HepG2 (cell line): Measurements from ENCODE around the gene ZMYND8. TPM values are rescaled to one million over a fixed set of nuclear protein-coding genes. Genes with fewer than 3 reads are reported as not detected.
A peak's percentile ranks its signal among the peaks of the same experiment; 100 is the strongest.

ENCODE experiments used
- ARNTL ChIP-seq: sonication (generic); formaldehyde crosslinking; IDR thresholded peaks from 2 replicates; pipeline ENCODE4 v1.4.0; 2020; ENCODE audit warnings: mild to moderate bottlenecking, missing genetic modification reagents
- CBX1 ChIP-seq: IDR thresholded peaks from one replicate; pipeline ENCODE4 v1.6.1; 2016; ENCODE audit warnings: antibody characterized with exemption, low read depth
- ELF4 ChIP-seq: sonication (generic); formaldehyde crosslinking; IDR thresholded peaks from 2 replicates; pipeline ENCODE4 v1.5.0; 2020; ENCODE audit warnings: missing genetic modification reagents, mild to moderate bottlenecking, moderate library complexity, borderline replicate concordance
- ETV5 ChIP-seq: IDR thresholded peaks from 2 replicates; pipeline ENCODE4 v1.6.1; 2018; ENCODE audit warnings: missing biosample characterization, missing genetic modification reagents, inconsistent platforms, borderline replicate concordance
- FIP1L1 ChIP-seq: fragments of 200-400 bp; formaldehyde crosslinking; IDR thresholded peaks from 2 replicates; pipeline ENCODE4 v1.6.1; 2018; ENCODE audit warnings: low read depth, mild to moderate bottlenecking, low read length, moderate library complexity, borderline replicate concordance; ENCODE audit not compliant: insufficient read depth
- FOXA1 ChIP-seq, 2 experiments: fragments of 450-650 bp in 1 of 2; sonication (generic) in 1 of 2; formaldehyde crosslinking in 1 of 2; IDR thresholded peaks; 2 replicates each; pipeline versions ENCODE4 v1.4.0 to v1.6.1; 2016 to 2020; ENCODE audit warnings: missing genetic modification reagents in 1 of 2
- GATA4 ChIP-seq: sonication (generic); IDR thresholded peaks from 2 replicates; pipeline ENCODE4 v1.6.1; 2016; ENCODE audit warnings: antibody characterized with exemption, low read depth, borderline replicate concordance
- KDM1A ChIP-seq: IDR thresholded peaks from 2 replicates; pipeline ENCODE4 v1.6.1; 2016; ENCODE audit warnings: missing compliant biosample characterization
- MAFK ChIP-seq, 2 experiments: IDR thresholded peaks in 1 of 2; conservative IDR thresholded peaks in 1 of 2; 2 replicates each; pipeline ENCODE4 v1.6.1; 2011; ENCODE audit warnings: improper control_type of control experiment in 2 of 2, low read length in 2 of 2
- MBD4 ChIP-seq: IDR thresholded peaks from 2 replicates; pipeline ENCODE4 v1.6.1; 2012; ENCODE audit warnings: low read length, inconsistent platforms, borderline replicate concordance
- PITX1 ChIP-seq: sonication (generic); formaldehyde crosslinking; IDR thresholded peaks from 2 replicates; pipeline ENCODE4 v1.5.1; 2020; ENCODE audit warnings: mild to moderate bottlenecking, missing genetic modification reagents
- SMAD3 ChIP-seq: sonication (generic); formaldehyde crosslinking; IDR thresholded peaks from 2 replicates; pipeline ENCODE4 v1.4.0; 2020; ENCODE audit warnings: missing genetic modification reagents
- TERF1 ChIP-seq: sonication (generic); formaldehyde crosslinking; IDR thresholded peaks from 2 replicates; pipeline ENCODE4 v1.8.0; 2022; ENCODE audit warnings: mild to moderate bottlenecking, missing genetic modification reagents, moderate library complexity
- XBP1 ChIP-seq: sonication (generic); formaldehyde crosslinking; IDR thresholded peaks from 2 replicates; pipeline ENCODE4 v1.5.0; 2020; ENCODE audit warnings: missing genetic modification reagents
- ZBTB7B ChIP-seq: sonication (generic); formaldehyde crosslinking; IDR thresholded peaks from 2 replicates; pipeline ENCODE4 v1.4.0; 2020; ENCODE audit warnings: missing genetic modification reagents
- ZNF253 ChIP-seq: sonication (generic); formaldehyde crosslinking; IDR thresholded peaks from 2 replicates; pipeline ENCODE4 v1.8.0; 2022; ENCODE audit warnings: mild to moderate bottlenecking, missing genetic modification reagents, borderline replicate concordance
- ZNF468 ChIP-seq: sonication (generic); formaldehyde crosslinking; IDR thresholded peaks from 2 replicates; pipeline ENCODE4 v1.8.0; 2022; ENCODE audit warnings: mild to moderate bottlenecking, moderate library complexity, missing genetic modification reagents
- ZNF501 ChIP-seq: sonication (generic); formaldehyde crosslinking; IDR thresholded peaks from 2 replicates; pipeline ENCODE4 v1.5.1; 2020; ENCODE audit warnings: mild to moderate bottlenecking, moderate library complexity, missing genetic modification reagents
- ZNF546 ChIP-seq: sonication (generic); formaldehyde crosslinking; conservative IDR thresholded peaks from 2 replicates; pipeline ENCODE4 v1.8.1; 2023; ENCODE audit warnings: mild to moderate bottlenecking, missing genetic modification reagents
- ZNF562 ChIP-seq: sonication (generic); formaldehyde crosslinking; IDR thresholded peaks from 2 replicates; pipeline ENCODE4 v1.8.0; 2022; ENCODE audit warnings: missing genetic modification reagents, borderline replicate concordance
- ZNF607 ChIP-seq: sonication (generic); formaldehyde crosslinking; IDR thresholded peaks from 2 replicates; pipeline ENCODE4 v1.5.1; 2020; ENCODE audit warnings: missing genetic modification reagents, mild to moderate bottlenecking, borderline replicate concordance
- ZNF775 ChIP-seq: sonication (generic); formaldehyde crosslinking; IDR thresholded peaks from 2 replicates; pipeline ENCODE4 v1.4.0; 2020; ENCODE audit warnings: missing genetic modification reagents, mild to moderate bottlenecking, moderate library complexity, borderline replicate concordance
- polyA plus RNA-seq, 8 experiments: library from polyadenylated mRNA; depleted of rRNA in 3 of 8; stranded (reverse) in 7 of 8; unstranded in 1 of 8; fragments of >200 nt; fragmentation: Illumina TruSeq in 4 of 8; extraction: Trizol in 4 of 8; gene quantifications; 2 replicates each; pipeline versions ENCODE4 v1.2.1 to v1.2.3, GENCODE V29; 2011 to 2016; ENCODE audit warnings: low read depth in 4 of 8, missing spikeins in 1 of 8, mixed read lengths in 1 of 8; ENCODE audit not compliant: insufficient read depth in 1 of 8
- total RNA-seq, 5 experiments: library from RNA; depleted of rRNA; stranded (reverse); fragments of >200 nt; fragmentation: Illumina TruSeq; extraction: Trizol; gene quantifications; 2 replicates each; pipeline ENCODE4 v1.2.3, GENCODE V29; 2016; ENCODE audit warnings: low read depth in 1 of 5
- TF ChIP-seq, protein P1 (sequence below): sonication (generic); formaldehyde crosslinking; IDR thresholded peaks from 2 replicates; pipeline ENCODE4 v1.8.0; 2022; ENCODE audit warnings: mild to moderate bottlenecking, missing genetic modification reagents, borderline replicate concordance
- TF ChIP-seq, protein P2 (sequence below): sonication (generic); formaldehyde crosslinking; IDR thresholded peaks from 2 replicates; pipeline ENCODE4 v1.5.1; 2020; ENCODE audit warnings: mild to moderate bottlenecking, moderate library complexity, missing genetic modification reagents
- TF ChIP-seq, protein P3 (sequence below): sonication (generic); formaldehyde crosslinking; IDR thresholded peaks from 2 replicates; pipeline ENCODE4 v1.5.1; 2020; ENCODE audit warnings: missing genetic modification reagents, mild to moderate bottlenecking, borderline replicate concordance

ZMYND8 gene
- total and polyA plus RNA-seq, 2 of the 13 experiments (the other 11 are each of a cell fraction or from before 2014, with no cell fraction given) = 53.9 to 84.7 TPM

DNA sequence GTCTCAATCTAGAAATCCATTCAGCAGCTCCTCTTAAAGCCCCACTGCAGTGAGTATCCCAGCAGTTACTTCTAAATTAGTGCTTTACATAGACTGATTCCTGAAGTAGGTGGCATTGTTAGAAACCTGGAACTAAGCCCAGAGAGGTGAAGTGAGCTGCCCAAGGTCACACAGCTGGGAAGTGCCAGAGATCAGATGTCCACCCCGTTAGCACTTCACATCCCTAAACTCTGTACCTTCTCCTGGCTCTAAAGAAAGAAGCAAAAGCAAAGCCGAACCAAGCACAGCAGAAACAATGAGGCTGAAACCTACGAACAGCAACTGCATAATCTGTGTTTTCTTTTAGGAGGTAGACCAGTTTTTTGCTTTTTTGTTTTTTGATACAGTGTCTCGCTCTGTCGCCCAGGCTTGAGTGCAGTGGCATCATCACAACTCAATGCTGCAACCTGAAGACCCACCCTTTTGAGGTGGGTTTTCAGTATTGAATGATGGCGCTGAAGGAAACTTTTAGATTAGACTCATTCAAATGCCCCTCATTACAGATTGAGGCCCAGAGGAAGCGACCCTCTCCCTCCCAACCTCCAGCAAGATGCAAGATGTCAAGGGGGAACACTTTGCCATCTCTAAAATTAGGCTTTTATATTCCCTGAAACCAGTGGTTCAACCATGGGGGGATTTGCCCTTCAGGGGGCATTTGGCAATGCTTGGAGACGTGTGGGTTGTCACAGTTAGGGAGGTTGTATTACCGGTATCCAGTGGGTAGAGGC lies 3.2 kb upstream of the ZMYND8 start (continued):
- TF ChIP-seq, protein P1, sequence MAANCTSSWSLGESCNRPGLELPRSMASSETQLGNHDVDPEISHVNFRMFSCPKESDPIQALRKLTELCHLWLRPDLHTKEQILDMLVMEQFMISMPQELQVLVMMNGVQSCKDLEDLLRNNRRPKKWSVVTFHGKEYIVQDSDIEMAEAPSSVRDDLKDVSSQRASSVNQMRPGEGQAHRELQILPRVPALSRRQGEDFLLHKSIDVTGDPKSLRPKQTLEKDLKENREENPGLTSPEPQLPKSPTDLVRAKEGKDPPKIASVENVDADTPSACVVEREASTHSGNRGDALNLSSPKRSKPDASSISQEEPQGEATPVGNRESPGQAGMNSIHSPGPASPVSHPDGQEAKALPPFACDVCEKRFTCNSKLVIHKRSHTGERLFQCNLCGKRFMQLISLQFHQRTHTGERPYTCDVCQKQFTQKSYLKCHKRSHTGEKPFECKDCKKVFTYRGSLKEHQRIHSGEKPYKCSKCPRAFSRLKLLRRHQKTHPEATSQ (CRISPR knock-in tag) = 0 out of 2 replicates have a peak, but pooled peaks have one; percentile 14
- TF ChIP-seq ZNF546 (CRISPR knock-in tag) (peak; percentile 81), MBD4 (no peak), CBX1 (peak; percentile 22), MAFK (conservative IDR thresholded peaks at IDR 0.05 in 1 of 2, IDR thresholded peaks at IDR 0.05 in 1 of 2; ENCODE audit: low read length in 2 of 2) (no peak), ZNF607 (CRISPR knock-in tag) (no peak), SMAD3 (CRISPR knock-in tag) (no peak; the same call in 1 of the 2 replicates), ARNTL (CRISPR knock-in tag) (no peak), ZNF468 (no peak), TERF1 (no peak), ZNF253 (CRISPR knock-in tag) (no peak), ZNF501 (no peak), GATA4 (peak; percentile 48; the same call in 1 of the 2 replicates), ZNF562 (CRISPR knock-in tag) (no peak), ZNF775 (CRISPR knock-in tag) (no peak), XBP1 (CRISPR knock-in tag) (no peak), ZBTB7B (CRISPR knock-in tag) (peak; percentile 3; the same call in 1 of the 2 replicates), KDM1A (CRISPR knock-in tag) (peak; percentile 85), PITX1 (CRISPR knock-in tag) (no peak), FIP1L1 (no peak), ETV5 (CRISPR knock-in tag) (0 out of 2 replicates have a peak, but pooled peaks have one; percentile 66), ELF4 (CRISPR knock-in tag) (0 out of 2 replicates have a peak, but pooled peaks have one; percentile 13), FOXA1 (IDR thresholded peaks at IDR 0.05) (no peak), FOXA1 (CRISPR knock-in tag; IDR thresholded peaks at IDR 0.05) (no peak)
- TF ChIP-seq, protein P2, sequence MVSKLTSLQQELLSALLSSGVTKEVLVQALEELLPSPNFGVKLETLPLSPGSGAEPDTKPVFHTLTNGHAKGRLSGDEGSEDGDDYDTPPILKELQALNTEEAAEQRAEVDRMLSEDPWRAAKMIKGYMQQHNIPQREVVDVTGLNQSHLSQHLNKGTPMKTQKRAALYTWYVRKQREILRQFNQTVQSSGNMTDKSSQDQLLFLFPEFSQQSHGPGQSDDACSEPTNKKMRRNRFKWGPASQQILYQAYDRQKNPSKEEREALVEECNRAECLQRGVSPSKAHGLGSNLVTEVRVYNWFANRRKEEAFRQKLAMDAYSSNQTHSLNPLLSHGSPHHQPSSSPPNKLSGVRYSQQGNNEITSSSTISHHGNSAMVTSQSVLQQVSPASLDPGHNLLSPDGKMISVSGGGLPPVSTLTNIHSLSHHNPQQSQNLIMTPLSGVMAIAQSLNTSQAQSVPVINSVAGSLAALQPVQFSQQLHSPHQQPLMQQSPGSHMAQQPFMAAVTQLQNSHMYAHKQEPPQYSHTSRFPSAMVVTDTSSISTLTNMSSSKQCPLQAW (CRISPR knock-in tag) = peak; percentile 67; the same call in 1 of the 2 replicates
- TF ChIP-seq, protein P3, sequence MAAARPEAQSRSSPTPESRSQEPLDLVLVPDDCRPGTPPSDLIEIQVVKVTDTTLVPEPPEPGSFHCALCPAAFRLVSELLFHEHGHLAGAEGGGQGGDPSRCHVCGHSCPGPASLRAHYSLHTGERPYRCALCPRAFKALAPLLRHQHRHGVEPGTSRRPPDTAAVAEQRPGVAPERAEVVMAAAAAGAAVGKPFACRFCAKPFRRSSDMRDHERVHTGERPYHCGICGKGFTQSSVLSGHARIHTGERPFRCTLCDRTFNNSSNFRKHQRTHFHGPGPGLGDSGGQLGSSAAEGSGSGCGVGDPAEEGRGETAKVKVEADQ (CRISPR knock-in tag) = no peak
